HT-29 (cell line): ENCODE data around the gene NUDT16L1. TPM values are rescaled to one million over a fixed set of nuclear protein-coding genes. Genes with fewer than 3 reads are reported as not detected.
"Not testable (repeated sequence)": the region's sequence is repeated elsewhere in the genome, so short reads cannot be mapped to it uniquely, and the experiment has no call there.

Experiments
- DNase-seq: peaks from one replicate; pipeline ENCODE4 v3.0.0-alpha.2; 2015; ENCODE audit warnings: low spot score
- total RNA-seq: library from RNA; depleted of rRNA; stranded (reverse); fragments of >200 nt; shearing (Covaris generic); gene quantifications from 2 replicates; pipeline ENCODE4 v1.2.3, GENCODE V29; 2014

NUDT16L1 gene
- total RNA-seq, 1 experiment from 2014 or later = 81.9 TPM

DNA sequence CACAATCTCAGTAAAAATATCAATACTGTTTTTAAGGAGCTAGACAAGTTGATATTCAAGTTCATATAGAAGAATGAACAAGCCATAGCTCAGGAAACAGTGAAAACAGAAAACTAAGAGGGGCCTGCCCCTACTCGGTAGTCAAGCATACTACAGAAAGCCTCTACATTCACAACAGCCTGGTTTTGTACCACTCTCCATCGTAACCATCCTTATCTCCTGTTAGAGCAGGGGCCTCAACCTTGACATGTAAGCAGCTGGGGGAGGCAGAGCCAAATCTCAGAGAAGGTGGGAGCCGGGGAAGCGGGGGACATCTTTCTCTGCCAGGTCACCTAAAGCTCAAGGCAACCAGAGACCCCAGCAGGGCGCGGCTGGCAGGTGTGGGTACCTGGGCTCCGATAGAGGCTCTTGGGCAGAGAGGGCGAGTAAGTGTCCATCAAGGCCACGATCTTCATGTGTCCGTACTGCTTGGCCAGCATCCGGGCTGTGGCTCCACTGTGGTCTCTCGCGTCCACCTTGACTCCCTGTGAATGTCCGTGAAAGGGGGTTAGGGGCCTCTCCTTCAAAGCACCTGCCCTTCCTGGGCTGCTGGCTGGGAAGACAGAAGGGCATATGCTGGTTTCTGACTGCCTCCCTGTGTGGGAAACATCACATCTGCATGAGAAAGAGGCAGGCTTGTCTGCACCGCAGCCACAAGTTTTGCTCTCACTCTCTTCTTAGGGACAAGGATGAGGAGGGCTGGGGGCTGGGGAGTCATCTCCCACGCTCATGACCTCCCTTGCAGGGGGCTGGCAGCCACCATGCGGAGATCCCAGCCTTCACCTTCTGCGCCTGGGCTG, 20.5 kb downstream of the NUDT16L1 start:
- DNase-seq = no peak

DNA sequence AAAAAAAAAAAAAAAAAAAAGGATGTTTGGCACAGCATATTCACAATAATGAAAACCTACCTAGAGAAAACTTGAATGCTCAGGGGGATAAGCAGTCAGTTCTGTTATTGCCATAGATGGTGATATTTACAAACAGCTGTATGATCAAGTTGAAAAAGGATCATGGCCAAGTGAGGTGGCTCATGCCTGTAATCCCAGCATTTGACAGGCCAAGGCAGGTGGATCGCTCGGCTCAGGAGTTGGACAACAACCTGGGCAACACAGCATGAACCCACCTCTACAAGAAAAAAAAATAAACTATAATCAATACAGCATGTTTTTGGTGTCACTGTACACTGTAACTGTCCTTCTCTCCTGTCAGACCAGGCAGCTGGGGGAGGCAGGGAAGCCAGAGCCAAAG, 21.6 kb downstream of the NUDT16L1 start:
- DNase-seq = no peak

DNA sequence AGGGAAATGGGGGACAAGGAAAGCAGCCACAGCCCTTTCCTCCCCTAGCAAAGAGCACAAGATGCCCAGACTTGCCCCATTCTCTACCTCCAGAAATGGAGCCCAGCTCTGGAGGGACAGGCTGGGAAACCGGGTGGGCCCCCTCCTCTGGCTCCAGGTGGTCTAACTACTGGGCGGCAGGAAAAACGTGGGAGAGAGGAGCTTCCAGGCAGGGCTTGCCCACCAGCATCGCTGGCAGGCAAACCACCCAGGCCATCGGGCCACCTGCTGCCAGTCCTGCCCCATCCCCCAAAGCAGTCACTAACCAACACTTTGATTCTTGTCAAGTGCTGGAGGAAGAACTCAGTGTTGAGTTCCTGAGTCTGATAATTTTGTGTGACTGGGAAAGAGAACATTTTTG, 25.1 kb downstream of the NUDT16L1 start:
- no peak for DNase-seq

DNA sequence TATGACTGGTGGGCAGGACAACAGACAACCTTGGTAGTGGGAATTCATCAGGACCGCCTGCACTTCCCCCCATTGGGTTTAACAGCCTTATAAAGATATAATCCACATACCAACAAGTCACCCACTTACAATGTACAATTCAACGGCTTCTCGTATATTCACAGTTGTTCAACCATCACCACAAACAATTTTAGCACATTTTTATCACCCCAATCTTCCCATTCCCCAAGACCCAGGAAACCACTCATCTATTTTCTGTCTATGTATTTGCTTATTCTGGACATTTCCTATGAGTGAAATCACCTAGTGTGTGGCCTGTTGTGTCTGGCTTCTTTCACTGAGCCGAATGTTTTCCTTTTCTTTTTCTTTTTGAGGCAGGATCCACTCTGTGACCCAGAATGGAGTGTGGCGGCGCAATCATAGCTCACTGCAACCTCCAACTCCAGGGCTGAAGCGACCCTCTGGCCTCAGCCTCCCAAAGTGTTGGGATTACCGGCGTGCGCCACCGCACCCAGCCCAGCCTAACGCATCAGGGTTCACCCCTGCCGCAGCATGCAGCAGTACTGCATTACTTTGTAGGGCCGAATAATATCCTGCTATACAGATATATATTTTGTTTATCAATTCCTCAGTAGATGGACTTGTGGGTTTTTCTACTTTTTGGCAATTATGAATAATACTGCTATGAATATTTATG, 29.9 kb downstream of the NUDT16L1 start:
- no peak for DNase-seq

DNA sequence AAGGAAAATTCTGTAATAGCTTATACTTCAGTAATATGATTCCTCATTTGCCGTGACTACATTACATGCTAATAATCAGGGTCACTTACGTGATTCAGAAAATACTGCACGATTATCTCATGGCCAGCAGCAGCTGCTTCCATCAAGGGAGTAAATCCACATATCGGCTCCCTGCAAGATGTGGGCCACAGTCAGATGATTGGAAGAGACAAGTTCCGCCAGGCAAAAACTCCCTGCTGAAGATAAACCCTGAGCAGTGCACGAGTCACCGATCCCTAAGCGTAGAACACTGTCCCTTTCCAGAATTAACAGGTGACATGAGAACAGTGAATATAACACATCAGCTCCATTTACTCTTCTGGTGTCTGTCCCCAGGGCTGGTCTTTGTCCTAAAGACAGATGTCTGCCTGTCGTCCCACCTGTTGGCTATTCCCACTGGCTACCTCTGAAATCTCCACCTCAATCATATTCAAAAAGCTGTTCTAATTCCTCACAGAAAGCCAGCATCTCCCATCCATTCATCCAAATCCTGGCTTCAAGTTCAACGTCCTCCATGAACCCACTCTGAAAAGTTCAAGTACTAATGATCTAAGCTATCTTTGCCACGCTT, 31.4 kb downstream of the NUDT16L1 start:
- no peak for DNase-seq

DNA sequence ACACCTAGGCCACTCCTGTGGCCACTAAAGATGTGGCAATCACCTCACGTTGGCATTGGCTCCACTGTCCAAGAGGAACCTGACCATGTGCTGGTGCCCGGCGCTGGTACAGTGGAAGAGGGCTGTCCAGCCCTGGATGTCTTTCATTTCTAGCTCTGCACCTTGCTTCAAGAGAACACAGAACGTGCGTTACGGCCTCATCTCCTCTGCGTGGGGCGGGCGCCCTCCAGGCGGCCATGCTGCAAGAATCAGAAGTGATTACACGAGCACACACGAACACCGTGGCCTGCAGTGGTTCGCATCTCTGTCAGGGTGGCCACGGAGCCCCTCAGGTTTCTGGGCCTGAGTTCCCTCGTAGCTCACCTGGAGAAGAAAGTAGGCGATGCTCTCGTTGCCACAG, 33.3 kb downstream of the NUDT16L1 start:
- DNase-seq = no peak

DNA sequence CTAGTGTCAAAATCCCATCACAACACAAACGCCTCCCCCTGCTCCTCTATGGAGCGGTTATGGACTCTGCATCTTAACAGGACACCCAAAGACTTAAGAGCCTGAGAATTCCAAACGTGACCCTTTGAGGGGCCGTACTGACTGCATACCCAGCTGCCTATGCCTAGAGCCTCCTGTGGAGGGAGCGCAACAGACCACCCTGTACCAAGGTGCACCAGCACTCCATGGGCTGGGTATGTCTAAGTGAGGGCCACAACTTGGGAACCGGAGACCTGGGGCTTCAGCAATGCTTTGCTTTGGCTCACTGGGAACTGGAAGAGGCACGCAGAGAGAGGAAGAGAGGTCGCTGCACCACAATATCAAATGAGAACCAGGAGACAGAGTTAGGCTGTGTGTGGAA, 35.3 kb downstream of the NUDT16L1 start:
- DNase-seq = no peak

DNA sequence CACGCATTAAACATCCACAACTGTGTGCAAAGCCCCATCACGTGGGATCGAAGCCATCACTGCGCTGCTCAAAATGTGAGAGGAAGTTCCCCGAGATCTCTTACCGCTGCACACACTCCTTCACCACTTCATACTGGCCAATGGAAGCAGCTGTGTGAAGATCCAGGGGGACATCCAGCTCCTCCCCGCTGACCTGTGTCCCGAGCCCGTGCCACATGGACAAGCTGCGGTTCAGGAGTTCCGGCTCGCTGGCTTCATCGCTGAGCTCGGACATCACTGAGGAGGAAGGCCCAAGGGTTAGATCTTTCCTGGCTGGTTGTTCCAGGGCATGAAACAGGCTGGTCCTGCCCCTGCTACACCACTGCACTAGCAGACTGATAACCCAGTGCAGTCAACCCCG, 36.5 kb downstream of the NUDT16L1 start:
- no peak for DNase-seq

DNA sequence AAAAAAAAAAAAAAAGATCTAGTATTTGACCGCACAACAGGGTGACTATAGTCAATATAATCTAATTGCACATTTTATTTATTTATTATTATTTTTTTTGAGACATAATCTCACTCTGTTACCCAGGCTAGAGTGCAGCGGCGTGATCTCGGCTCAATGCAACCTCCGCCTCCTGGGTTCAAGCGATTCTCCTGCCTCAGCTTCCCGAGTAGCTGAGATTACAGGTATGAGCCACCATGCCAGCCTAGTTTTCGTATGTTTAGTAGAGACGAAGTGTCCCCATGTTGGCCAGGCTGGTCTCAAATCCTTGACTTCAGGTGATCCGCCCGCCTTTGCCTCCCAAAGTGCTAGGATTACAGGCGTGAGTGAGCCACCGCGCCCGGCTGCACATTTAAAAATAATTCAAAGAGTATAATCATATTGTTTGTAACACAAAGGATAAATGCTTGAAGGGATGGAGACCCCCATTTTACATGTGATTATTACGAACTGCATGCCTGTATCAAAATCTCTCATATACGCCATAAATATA, 39.9 kb downstream of the NUDT16L1 start:
- peak; percentile 7 for DNase-seq

DNA sequence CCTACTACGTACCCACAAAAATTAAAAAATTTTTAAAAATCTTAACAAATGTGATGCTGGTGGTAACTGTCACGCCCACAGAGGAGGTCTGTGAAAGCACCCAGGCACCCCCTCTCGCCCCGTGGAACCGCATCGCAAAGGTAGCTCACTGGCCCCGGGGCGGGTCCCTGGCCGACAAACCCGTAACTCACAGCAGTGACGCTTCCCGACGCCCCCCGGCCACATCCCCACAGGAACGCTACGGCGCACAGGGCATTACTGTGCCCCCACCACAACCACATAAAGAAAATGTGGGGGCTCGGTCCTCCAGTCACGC, 40.3 kb downstream of the NUDT16L1 start:
- DNase-seq = no peak

DNA sequence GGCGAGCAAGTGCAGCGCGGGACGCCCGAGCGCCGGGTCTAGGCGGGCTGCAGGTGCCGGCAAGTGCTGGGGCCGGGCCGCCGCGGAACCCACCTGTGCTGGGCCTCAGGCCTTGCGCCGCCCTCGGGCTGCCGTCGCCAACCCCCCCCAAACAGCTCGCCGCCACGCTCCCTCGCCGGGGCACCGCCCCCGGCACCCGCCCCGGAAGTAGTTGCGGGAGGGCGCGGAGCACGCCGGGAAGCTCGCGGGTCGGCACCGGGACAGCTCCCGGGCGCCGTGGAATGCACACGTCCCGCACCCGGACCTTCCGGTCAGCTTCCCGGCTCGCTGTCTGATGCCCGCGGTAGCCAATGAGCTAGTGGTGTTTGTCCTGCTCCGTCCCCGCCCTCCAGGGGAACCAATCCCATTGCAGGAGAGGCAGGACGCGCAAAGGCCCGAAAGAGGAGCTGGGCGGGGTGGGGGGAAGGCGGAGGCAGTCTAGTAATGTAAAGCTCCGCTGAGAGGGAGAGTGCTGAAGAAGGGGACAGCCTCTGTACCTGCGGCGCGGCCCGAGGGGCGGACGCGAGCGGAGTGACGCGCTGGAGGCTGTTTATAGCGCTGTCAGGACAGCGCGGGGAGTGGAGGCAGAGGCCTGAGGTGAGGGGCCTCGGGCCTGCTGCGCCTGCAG, 40.8 kb downstream of the NUDT16L1 start, which contains the start of the genes ANKS3 and DNAAF8:
TSS of gene ANKS3 (minus strand) at position 209 of the 667 bp plus-strand sequence. CDS start 4,122 bp downstream, outside the sequence.
TSS of gene DNAAF8 (plus strand) at position 475 of the 667 bp plus-strand sequence. CDS start 1,978 bp downstream, outside the sequence.
- peak; percentile 96 for DNase-seq

DNA sequence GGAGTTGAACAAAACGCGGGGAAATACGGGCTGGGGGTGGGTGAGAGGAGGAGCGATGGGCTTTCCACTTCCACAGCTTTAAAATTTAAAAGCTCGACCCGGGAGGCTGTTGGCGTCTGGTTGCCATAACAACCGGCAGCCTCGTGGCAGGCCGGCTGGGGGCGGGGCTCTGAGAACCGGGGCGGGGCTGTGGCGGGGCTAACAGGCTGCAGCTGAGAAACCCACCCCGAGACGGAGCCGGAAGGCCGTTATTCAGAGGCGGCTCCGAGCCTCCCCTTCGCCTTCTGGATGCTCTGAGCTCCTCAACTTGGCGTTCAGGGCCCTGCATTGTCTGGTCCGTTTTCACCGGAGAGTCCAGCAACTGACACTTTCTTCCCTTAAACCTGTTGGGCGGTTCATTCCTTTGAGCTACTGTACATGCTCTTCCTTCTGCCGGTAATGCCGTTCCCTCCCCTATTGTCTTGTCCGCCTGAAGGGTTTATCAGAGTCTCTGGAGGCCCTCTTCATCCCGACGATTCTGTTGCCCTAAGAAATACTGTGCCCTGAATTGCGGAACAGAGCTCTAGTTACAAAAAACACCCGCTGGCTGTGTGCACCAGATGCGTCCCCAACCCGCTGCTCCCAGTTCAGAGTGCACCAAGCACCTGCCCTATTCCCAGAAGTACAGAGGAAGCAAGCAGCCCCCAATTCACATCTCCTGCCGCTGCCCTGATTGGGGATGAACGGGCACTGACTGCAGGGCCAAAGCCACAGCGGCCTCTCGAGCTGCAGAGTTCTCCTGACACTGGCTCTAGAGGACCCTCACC, 41.6 kb downstream of the NUDT16L1 start:
- peak; percentile 80 for DNase-seq

DNA sequence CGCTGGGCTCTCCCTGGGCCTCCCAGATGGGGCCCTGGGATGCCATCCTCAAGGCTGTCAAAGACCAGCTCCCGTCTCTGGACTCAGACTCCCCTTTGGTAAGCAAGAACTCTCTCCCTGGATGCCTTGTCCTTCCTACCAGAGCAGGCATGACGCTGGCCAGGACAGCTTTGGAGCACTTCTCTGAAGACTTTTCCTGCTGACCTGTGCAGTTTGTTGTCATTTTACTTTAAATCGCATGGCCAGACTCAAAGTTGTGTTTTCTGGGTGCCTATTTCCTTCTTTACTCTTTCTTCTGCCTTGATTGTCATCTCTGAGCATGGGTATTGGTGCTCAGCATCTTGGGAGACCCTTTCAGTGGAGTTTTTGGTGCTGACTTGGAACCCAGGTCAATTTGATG, 43.2 kb downstream of the NUDT16L1 start:
- DNase-seq = no peak

DNA sequence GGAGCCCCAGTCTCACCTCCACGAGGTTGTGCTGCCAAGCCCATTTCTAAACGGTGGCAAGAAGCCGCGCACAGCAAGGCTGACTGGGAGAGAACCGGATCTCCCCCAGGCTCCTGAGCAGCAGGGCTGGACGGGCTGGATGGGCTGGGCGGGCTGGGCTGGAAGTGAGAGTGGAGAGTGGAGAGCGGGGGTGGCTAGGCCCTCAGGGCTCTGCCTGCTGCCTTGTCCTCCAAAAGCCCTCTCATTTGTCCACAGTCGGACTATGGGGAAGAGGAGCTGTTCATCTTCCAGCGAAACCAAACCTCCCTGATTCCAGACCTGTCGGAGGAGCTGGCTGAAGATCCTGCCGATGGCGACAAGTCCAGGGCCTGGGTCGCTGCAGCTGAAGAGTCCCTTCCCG, 44.2 kb downstream of the NUDT16L1 start:
- DNase-seq = no peak

DNA sequence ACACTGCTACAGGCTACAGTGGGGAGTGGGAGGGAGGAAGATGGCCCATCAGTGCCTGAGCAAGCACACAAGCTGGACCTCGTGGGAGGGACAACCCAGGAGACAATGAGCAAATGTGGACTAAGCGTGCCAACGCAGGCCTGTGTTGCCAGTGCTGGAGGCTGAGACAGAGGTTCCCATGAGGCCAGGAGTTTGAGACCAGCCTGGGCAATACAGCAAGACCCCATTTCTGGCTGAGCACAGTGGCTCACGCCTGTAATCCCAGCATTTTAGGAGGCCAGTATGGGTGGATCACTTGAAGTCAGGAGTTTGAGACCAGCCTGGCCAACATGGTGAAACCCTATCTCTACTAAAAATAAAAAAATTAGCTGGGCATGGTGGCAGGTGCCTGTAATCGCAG, 45.0 kb downstream of the NUDT16L1 start:
- not testable (repeated sequence) for DNase-seq

DNA sequence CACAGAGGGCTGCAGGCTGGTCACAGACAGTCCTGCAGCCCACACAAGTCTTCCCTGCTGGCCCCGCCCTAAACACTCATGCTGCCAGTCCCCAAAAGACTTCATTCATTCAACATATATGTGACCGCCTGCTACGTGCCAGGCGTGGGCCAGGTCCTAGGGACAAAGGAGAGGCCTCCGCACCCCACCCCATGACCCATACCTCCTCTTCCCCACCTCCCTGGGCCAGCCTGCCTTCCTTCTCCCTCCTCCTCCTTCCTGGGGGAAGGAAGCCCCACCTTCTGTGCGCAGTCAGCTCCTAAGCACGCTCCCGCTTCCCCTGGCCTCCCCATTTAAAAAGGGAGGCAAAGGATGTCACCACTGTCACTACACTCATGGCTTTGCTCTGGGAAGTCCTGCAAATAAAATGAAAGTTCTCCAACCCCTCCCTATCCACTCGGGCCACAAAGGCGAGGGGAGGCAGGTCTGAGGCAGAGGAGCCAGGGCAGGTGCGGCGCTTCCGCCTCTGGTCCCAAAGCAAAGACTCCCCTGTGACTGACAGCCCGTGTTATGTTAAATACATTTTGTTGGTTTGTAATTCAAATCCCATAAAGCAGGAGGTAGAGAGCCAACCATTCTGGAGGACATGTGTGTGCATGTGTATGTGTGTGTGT, 50.0 kb downstream of the NUDT16L1 start:
- DNase-seq = no peak

DNA sequence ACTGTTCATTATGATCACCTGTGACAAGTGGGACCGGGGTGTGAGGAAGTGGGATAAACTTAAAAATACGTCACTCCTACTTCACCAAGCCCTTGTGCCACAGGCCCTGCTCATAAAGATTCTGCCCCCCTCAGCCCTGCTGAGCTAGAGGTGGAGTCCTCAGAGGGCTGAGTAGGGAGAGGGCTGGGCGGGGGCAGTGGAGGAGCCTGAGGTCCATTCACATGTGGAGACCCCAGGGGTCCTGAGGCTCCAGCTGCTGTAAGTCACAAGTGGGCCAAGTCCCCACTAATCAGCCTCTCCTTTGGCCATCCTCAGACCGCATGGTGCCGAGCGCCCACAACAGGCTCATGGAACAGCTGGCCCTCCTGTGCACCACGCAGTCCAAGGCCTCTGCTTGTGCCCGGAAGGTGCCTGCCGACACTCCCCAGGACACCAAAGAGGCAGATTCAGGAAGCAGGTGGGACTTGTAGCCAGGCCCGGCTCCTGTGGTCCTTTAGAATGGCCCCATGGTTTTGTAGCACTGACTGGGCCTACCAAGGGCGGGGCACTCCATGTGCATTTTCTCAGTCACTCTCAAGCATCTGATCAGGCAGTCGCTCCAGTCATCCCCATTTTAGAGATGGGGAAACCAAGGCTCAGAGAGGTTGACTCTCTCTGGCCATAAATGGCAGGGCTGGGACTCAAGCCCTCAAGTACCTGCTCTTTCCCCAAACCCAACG, 51.4 kb downstream of the NUDT16L1 start:
- DNase-seq = no peak

DNA sequence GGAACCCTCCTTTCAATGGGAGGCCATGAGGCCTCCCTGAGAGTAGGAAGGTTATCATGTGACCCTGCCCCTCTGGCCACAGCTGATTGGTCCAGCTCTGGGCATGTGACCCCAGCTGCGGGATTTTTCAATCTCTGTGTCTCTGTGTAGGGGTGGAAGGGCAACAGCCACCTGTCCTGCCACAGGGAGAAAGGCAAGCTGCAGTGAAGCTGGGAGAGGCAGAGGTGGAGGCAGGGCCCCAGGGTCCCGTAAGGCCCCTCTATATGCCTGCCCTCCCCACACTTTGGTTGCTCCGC, 51.9 kb downstream of the NUDT16L1 start:
- DNase-seq = no peak
